GM19023 (cell line): ENCODE data around the gene TAOK3.
"Not testable (repeated sequence)": the region's sequence is repeated elsewhere in the genome, so short reads cannot be mapped to it uniquely, and the experiment has no call there.

Source experiments
- ATAC-seq: cut with Tn5 transposase; IDR thresholded peaks from one replicate; pipeline ENCODE4 v1.9.1; 2021; ENCODE audit warnings: mild to moderate bottlenecking, moderate library complexity; ENCODE audit not compliant: unreplicated experiment

Gene TAOK3

GRCh38 chr12:118148287-118148686 lies 224.4 kb downstream of the TAOK3 start:
- ATAC-seq: no peak

- no peak for ATAC-seq
Observed at GRCh38 chr12:118145798-118146156, 226.9 kb downstream of the TAOK3 start.

GRCh38 chr12:118145113-118145797 lies 227.5 kb downstream of the TAOK3 start:
- no peak for ATAC-seq

- ATAC-seq: no peak
Observed at GRCh38 chr12:118144499-118144898, 228.2 kb downstream of the TAOK3 start.

- no peak for ATAC-seq
Observed at GRCh38 chr12:118140825-118141224, 231.9 kb downstream of the TAOK3 start.

- no peak for ATAC-seq
Observed at GRCh38 chr12:118137148-118137678, 235.5 kb downstream of the TAOK3 start.

GRCh38 chr12:118136559-118137003 lies 236.1 kb downstream of the TAOK3 start:
- peak; percentile 38 for ATAC-seq

- ATAC-seq: peak; percentile 97
Observed at GRCh38 chr12:118135788-118136558, 236.7 kb downstream of the TAOK3 start, which contains the start of gene PEBP1. Gene PEBP1 (plus strand): TSS chr12:118136124. CDS start chr12:118136210, 86 bp downstream.

GRCh38 chr12:118129436-118129835 lies 243.3 kb downstream of the TAOK3 start:
- ATAC-seq: not testable (repeated sequence)

- no peak for ATAC-seq
Observed at GRCh38 chr12:118127867-118128266, 244.8 kb downstream of the TAOK3 start.

GRCh38 chr12:118126119-118126757 lies 246.5 kb downstream of the TAOK3 start:
- ATAC-seq: no peak

GRCh38 chr12:118125743-118126118 lies 247.0 kb downstream of the TAOK3 start:
- ATAC-seq: no peak

- no peak for ATAC-seq
Observed at GRCh38 chr12:118124333-118124874, 248.3 kb downstream of the TAOK3 start.

GRCh38 chr12:118122264-118122663 lies 250.4 kb downstream of the TAOK3 start:
- no peak for ATAC-seq

GRCh38 chr12:118120579-118121363 lies 251.9 kb downstream of the TAOK3 start:
- ATAC-seq: peak; percentile 70

- ATAC-seq: no peak
Observed at GRCh38 chr12:118119449-118119879, 253.2 kb downstream of the TAOK3 start.

GRCh38 chr12:118109088-118109487 lies 263.6 kb downstream of the TAOK3 start:
- no peak for ATAC-seq

- ATAC-seq: no peak
Observed at GRCh38 chr12:118107694-118108093, 265.0 kb downstream of the TAOK3 start.

- no peak for ATAC-seq
Observed at GRCh38 chr12:118107011-118107410, 265.7 kb downstream of the TAOK3 start.

- no peak for ATAC-seq
Observed at GRCh38 chr12:118103601-118104382, 268.9 kb downstream of the TAOK3 start, which contains the start of gene VSIG10. Gene VSIG10 (minus strand): TSS chr12:118104011. CDS start chr12:118103671, 340 bp downstream.
